Neural crest cell (in vitro differentiated cells): ENCODE results near the gene SECISBP2L. TPM values are rescaled to one million over a fixed set of nuclear protein-coding genes. Genes with fewer than 3 reads are reported as not detected.

Experiments used
- DNase-seq: peaks from one replicate; pipeline ENCODE4 v3.0.0; 2021; ENCODE audit warnings: low read depth, mixed read lengths, low spot score
- H3K27ac Mint-ChIP-seq: one replicate; pipeline ENCODE4 v1.8.0; 2021; ENCODE audit warnings: mild to moderate bottlenecking, mixed read lengths; ENCODE audit not compliant: unreplicated experiment
- H3K27me3 Mint-ChIP-seq: 2 replicates; pipeline ENCODE4 v1.8.0; 2021; ENCODE audit warnings: low read depth, mild to moderate bottlenecking, mixed read lengths
- H3K36me3 Mint-ChIP-seq: 2 replicates; pipeline ENCODE4 v1.8.0; 2021; ENCODE audit warnings: low read depth, mild to moderate bottlenecking, mixed read lengths
- H3K4me1 Mint-ChIP-seq: 2 replicates; pipeline ENCODE4 v1.8.0; 2021; ENCODE audit warnings: mixed read lengths
- H3K4me3 Mint-ChIP-seq: one replicate; pipeline ENCODE4 v1.8.0; 2021; ENCODE audit warnings: mild to moderate bottlenecking, mixed read lengths
- H3K9me3 Mint-ChIP-seq: 2 replicates; pipeline ENCODE4 v1.8.0; 2021; ENCODE audit warnings: mixed read lengths
- CTCF ChIP-seq: fragments of 200-600 bp; sonication (generic); conservative IDR thresholded peaks from 2 replicates; pipeline ENCODE4 v1.5.0; 2021; ENCODE audit warnings: antibody characterized with exemption, mild to moderate bottlenecking
- long read RNA-seq: library from polyadenylated mRNA; unstranded; transcript quantifications from one replicate; pipeline ENCODE4 v2.0.0, GENCODE V29; 2020
- total RNA-seq: library from RNA; stranded (reverse); gene quantifications from 2 replicates; pipeline ENCODE4 v1.2.1, GENCODE V29; 2021

The SECISBP2L gene
- total RNA-seq: 39.2 and 44.5 TPM in 2 replicates
- long read RNA-seq, partial matches to known transcripts: 39 of 44 reads
- long read RNA-seq, other reads (novel, unspliced or antisense): 4 of 44 reads

- no peaks in the 10 kb centered on the region for H3K27me3 Mint-ChIP-seq
- H3K4me1 Mint-ChIP-seq: peaks cover 29% of the 10 kb centered on the region
- H3K27ac Mint-ChIP-seq: peak within 1 kb of the TSS; percentile 98
- no peak for TF ChIP-seq CTCF
- peak; percentile 94 for DNase-seq
- H3K36me3 Mint-ChIP-seq: peaks cover 7% of the 10 kb centered on the region
- peak within 1 kb of the TSS; percentile 99 for H3K4me3 Mint-ChIP-seq
- H3K9me3 Mint-ChIP-seq: no peaks in the 10 kb centered on the region
Observed at GRCh38 chr15:49046220-49047102, at the start of gene SECISBP2L. Gene SECISBP2L (minus strand): TSS chr15:49046446. CDS start chr15:49046299, 147 bp downstream.

GRCh38 chr15:49094923-49095322 lies 48.7 kb upstream of the SECISBP2L start:
- H3K4me1 Mint-ChIP-seq: peaks cover 7% of the 10 kb centered on the region
- no peak for TF ChIP-seq CTCF
- DNase-seq: no peak
- peaks cover 5% of the 10 kb centered on the region for H3K36me3 Mint-ChIP-seq
- H3K27ac Mint-ChIP-seq: no peak overlapping the region
- H3K27me3 Mint-ChIP-seq: no peaks in the 10 kb centered on the region
- no peak overlapping the region for H3K4me3 Mint-ChIP-seq
- no peaks in the 10 kb centered on the region for H3K9me3 Mint-ChIP-seq

- no peak for DNase-seq
- TF ChIP-seq CTCF: no peak
- Mint-ChIP-seq H3K4me3 (no peak overlapping the region), H3K36me3 (peaks cover 2% of the 10 kb centered on the region), H3K27ac (no peak overlapping the region), H3K27me3 (no peaks in the 10 kb centered on the region), H3K9me3 (no peaks in the 10 kb centered on the region), H3K4me1 (peaks cover 17% of the 10 kb centered on the region)
Observed at GRCh38 chr15:49093252-49094105, 47.2 kb upstream of the SECISBP2L start.

GRCh38 chr15:49088996-49089395 lies 42.8 kb upstream of the SECISBP2L start:
- DNase-seq: no peak
- Mint-ChIP-seq H3K9me3 (no peaks in the 10 kb centered on the region), H3K4me3 (no peak overlapping the region), H3K27me3 (no peaks in the 10 kb centered on the region), H3K4me1 (peaks cover 34% of the 10 kb centered on the region), H3K27ac (no peak overlapping the region), H3K36me3 (no peaks in the 10 kb centered on the region)
- TF ChIP-seq CTCF: no peak

- no peaks in the 10 kb centered on the region for H3K36me3 Mint-ChIP-seq
- H3K4me1 Mint-ChIP-seq: peaks cover 29% of the 10 kb centered on the region
- H3K27ac Mint-ChIP-seq: peak overlapping the region; percentile 57
- DNase-seq: no peak
- H3K4me3 Mint-ChIP-seq: no peak overlapping the region
- H3K27me3 Mint-ChIP-seq: no peaks in the 10 kb centered on the region
- TF ChIP-seq CTCF: no peak
- H3K9me3 Mint-ChIP-seq: no peaks in the 10 kb centered on the region
Observed at GRCh38 chr15:49085696-49086459, 39.6 kb upstream of the SECISBP2L start.
